HCT116 (cell line): ENCODE measurements around the gene RFTN1. TPM values are rescaled to one million over a fixed set of nuclear protein-coding genes. Genes with fewer than 3 reads are reported as not detected.

Source experiments
- ATAC-seq: fragments of 200-7000 bp; cut with Tn5 transposase; 2 replicates; pipeline ENCODE4 v1.9.1; 2020; ENCODE audit warnings: mild to moderate bottlenecking, moderate library complexity
- Bru-seq: library from RNA; stranded (reverse); fragments of 400-500 nt; gene quantifications from one replicate; lab custom pipeline; 2021; lab: Mats Ljungman, UMichigan
- BruChase-seq, 2 experiments: library from RNA; stranded (reverse); fragments of 400-500 nt; gene quantifications; one replicate each; lab custom pipeline; 2021; lab: Mats Ljungman, UMichigan
- BruUV-seq: library from RNA; stranded (reverse); fragments of 400-500 nt; replicated peaks from 2 replicates; lab custom pipeline; 2021; lab: Mats Ljungman, UMichigan
- CTCF ChIA-PET: fragments of 300-600 bp; sonication (Branson Sonifier 250); formaldehyde crosslinking; loops from one replicate; lab custom pipeline; 2021; ENCODE audit warnings: antibody characterized with exemption; lab: Charles Lee
- POLR2A ChIA-PET: fragments of 300-600, 350-600 bp; sonication (Branson Sonifier 250); formaldehyde crosslinking; loops from one replicate; lab custom pipeline; 2021; ENCODE audit warnings: antibody characterized with exemption; lab: Charles Lee
- RAD21 ChIA-PET, 2 experiments: fragments of 300-600 bp; sonication (Branson Sonifier 250); formaldehyde crosslinking; loops; one replicate each; lab custom pipeline; 2023; ENCODE audit warnings: low total read pairs in 2 of 2; ENCODE audit not compliant: uncharacterized antibody in 2 of 2, unreplicated experiment in 2 of 2, low non-redundant PET in 1 of 2; lab: Charles Lee
- DNase-seq: peaks from one replicate; pipeline ENCODE4 v3.0.0-alpha.2; 2010; ENCODE audit warnings: low read depth, low spot score
- H2AFZ ChIP-seq: fragments of 200-600 bp; shearing (Covaris generic), sonication (generic); 2 replicates; pipeline ENCODE4 v1.6.1; 2017; ENCODE audit warnings: low read depth, mixed run types, mixed read lengths, antibody characterized with exemption, low read length; ENCODE audit not compliant: poor library complexity, severe bottlenecking
- H3K27ac ChIP-seq: 2 replicates; pipeline ENCODE4 v1.5.1; 2012; ENCODE audit warnings: low read depth, low read length
- H3K27me3 ChIP-seq: fragments of 200-600 bp; sonication (generic); 2 replicates; pipeline ENCODE4 v1.6.1; 2016; ENCODE audit warnings: mixed run types, low read length, mixed read lengths; ENCODE audit not compliant: insufficient read depth
- H3K36me3 ChIP-seq, 2 experiments: fragments of 200-500 bp in 1 of 2; fragments of 200-600 bp in 1 of 2; sonication (Bioruptor generic) in 1 of 2; sonication (generic) in 1 of 2; 2 replicates each; pipeline versions ENCODE4 v1.5.1 to v1.6.1; 2014 to 2016; ENCODE audit warnings: low read length in 2 of 2, inconsistent platforms in 1 of 2, mixed read lengths in 1 of 2, mixed run types in 1 of 2; ENCODE audit not compliant: insufficient read depth in 2 of 2, control insufficient read depth in 1 of 2
- H3K4me1 ChIP-seq, 2 experiments: fragments of 200-600 bp in 1 of 2; sonication (generic) in 1 of 2; 2 replicates each; pipeline versions ENCODE4 v1.5.1 to v1.6.1; 2012 to 2017; ENCODE audit warnings: low read length in 2 of 2, inconsistent platforms in 1 of 2, mild to moderate bottlenecking in 1 of 2, mixed read lengths in 1 of 2, mixed run types in 1 of 2, moderate library complexity in 1 of 2; ENCODE audit not compliant: insufficient read depth in 2 of 2, control insufficient read depth in 1 of 2
- H3K4me2 ChIP-seq: fragments of 200-600 bp; sonication (generic); 2 replicates; pipeline ENCODE4 v1.6.1; 2017; ENCODE audit warnings: mixed run types, low read length, mixed read lengths
- H3K4me3 ChIP-seq, 2 experiments: fragments of 200-600 bp in 1 of 2; sonication (generic) in 1 of 2; replicated peaks in 1 of 2; 2 replicates each; pipeline ENCODE4 v1.5.1; 2011 to 2016; ENCODE audit warnings: low read length in 2 of 2, control low read depth in 1 of 2, low read depth in 1 of 2, mild to moderate bottlenecking in 1 of 2, mixed read lengths in 1 of 2, mixed run types in 1 of 2
- H3K79me2 ChIP-seq: fragments of 200-600 bp; sonication (generic); 2 replicates; pipeline ENCODE4 v1.6.1; 2017; ENCODE audit warnings: mild to moderate bottlenecking, mixed run types, low read length, moderate library complexity, mixed read lengths; ENCODE audit not compliant: insufficient read depth
- H3K9ac ChIP-seq: fragments of 200-600 bp; sonication (generic); 2 replicates; pipeline ENCODE4 v1.6.1; 2016; ENCODE audit warnings: low read length, mixed read lengths
- H3K9me2 ChIP-seq: fragments of 200-600 bp; sonication (generic), shearing (Covaris generic); 2 replicates; pipeline ENCODE4 v1.6.1; 2017; ENCODE audit warnings: mixed run types, mild to moderate bottlenecking, moderate library complexity; ENCODE audit not compliant: insufficient read depth
- H3K9me3 ChIP-seq, 2 experiments: fragments of 200-500 bp in 1 of 2; fragments of 200-600 bp in 1 of 2; sonication (Bioruptor generic) in 1 of 2; sonication (generic) in 1 of 2; 2 replicates each; pipeline ENCODE4 v1.6.1; 2014 to 2017; ENCODE audit warnings: low read length in 2 of 2, mixed read lengths in 2 of 2, inconsistent platforms in 1 of 2, low read depth in 1 of 2, mild to moderate bottlenecking in 1 of 2, mixed run types in 1 of 2, moderate library complexity in 1 of 2; ENCODE audit not compliant: control insufficient read depth in 1 of 2, insufficient read depth in 1 of 2
- H4K20me1 ChIP-seq: fragments of 200-600 bp; sonication (generic), shearing (Covaris generic); 2 replicates; pipeline ENCODE4 v1.6.1; 2017; ENCODE audit warnings: mixed run types, mild to moderate bottlenecking, moderate library complexity; ENCODE audit not compliant: insufficient read depth
- CEBPB ChIP-seq: IDR thresholded peaks from 2 replicates; pipeline ENCODE4 v1.6.1; 2012; ENCODE audit warnings: low read depth
- CTCF ChIP-seq, 3 experiments: fragments of 200-600 bp in 1 of 3; sonication (generic) in 1 of 3; IDR thresholded peaks in 2 of 3; conservative IDR thresholded peaks in 1 of 3; 2 replicates each; pipeline ENCODE4 v1.5.1; 2012 to 2017; ENCODE audit warnings: low read depth in 2 of 3, low read length in 2 of 3, antibody characterized with exemption in 1 of 3, borderline replicate concordance in 1 of 3, control low read depth in 1 of 3, mild to moderate bottlenecking in 1 of 3, mixed read lengths in 1 of 3, mixed run types in 1 of 3, moderate library complexity in 1 of 3; ENCODE audit not compliant: insufficient read depth in 1 of 3
- EGR1 ChIP-seq: IDR thresholded peaks from 2 replicates; pipeline ENCODE4 v1.6.1; 2012; ENCODE audit warnings: low read depth
- MAX ChIP-seq: IDR thresholded peaks from 2 replicates; pipeline ENCODE4 v1.6.1; 2012
- POLR2AphosphoS5 ChIP-seq: IDR thresholded peaks from 2 replicates; pipeline ENCODE4 v1.6.1; 2011; ENCODE audit warnings: mild to moderate bottlenecking, low read depth, low read length, moderate library complexity
- RAD21 ChIP-seq: IDR thresholded peaks from 2 replicates; pipeline ENCODE4 v1.6.1; 2012; ENCODE audit warnings: low read depth, mild to moderate bottlenecking
- REST ChIP-seq: IDR thresholded peaks from 2 replicates; pipeline ENCODE4 v1.6.1; 2012; ENCODE audit warnings: low read depth
- SP1 ChIP-seq: IDR thresholded peaks from 2 replicates; pipeline ENCODE4 v1.6.1; 2012; ENCODE audit warnings: low read depth
- TCF7L2 ChIP-seq: IDR thresholded peaks from 2 replicates; pipeline ENCODE4 v1.7.0; 2011; ENCODE audit warnings: borderline replicate concordance, inconsistent platforms; ENCODE audit not compliant: insufficient read depth, insufficient read length; ENCODE audit errors: extremely low read depth
- intact Hi-C: fragments of 100-400 bp; cut with micrococcal nuclease; formaldehyde crosslinking; loops from 2 replicates; pipeline ENCODE4 v1.10.0; 2022
- long read RNA-seq: library from polyadenylated mRNA; unstranded; transcript quantifications from one replicate; pipeline ENCODE4 v2.0.0, GENCODE V29; 2021; ENCODE audit not compliant: unreplicated experiment
- polyA plus RNA-seq: library from polyadenylated mRNA; unstranded; fragments of >200 nt; gene quantifications from 2 replicates; pipeline ENCODE4 v1.2.1, GENCODE V29; 2012; ENCODE audit warnings: missing spikeins
- total RNA-seq: library from RNA; stranded (reverse); gene quantifications from one replicate; pipeline ENCODE4 v1.2.1, GENCODE V29; 2021; ENCODE audit not compliant: unreplicated experiment

Gene RFTN1
- total RNA-seq (3.9 TPM), Bru-seq, nascent RNA (percentile 41 among the genes with signal in this experiment), BruChase-seq, experiment 1, labeled RNA remaining after a 6-hour chase (percentile 30 among the genes with signal in this experiment), BruChase-seq, experiment 2, labeled RNA remaining after a 2-hour chase (percentile 27 among the genes with signal in this experiment)
- 4.1 and 5.4 TPM in 2 replicates for polyA plus RNA-seq
- long read RNA-seq, partial matches to known transcripts = 1 of 4 reads
- long read RNA-seq, other reads (novel, unspliced or antisense) = 2 of 4 reads

- H3K4me2 ChIP-seq = peak within 1 kb of the TSS; percentile 95
- no peaks in the 10 kb centered on the region for H4K20me1 ChIP-seq
- 0 out of 2 replicates have a peak, but pooled peaks cover 11% of the 10 kb centered on the region for H3K27me3 ChIP-seq
- no peaks in the 10 kb centered on the region for H3K36me3 ChIP-seq
- H3K4me1 ChIP-seq = peaks cover 0 to 12% of the 10 kb centered on the region in 2 experiments; a peak in 2 of 4 replicates
- H3K4me3 ChIP-seq = peak within 1 kb of the TSS; percentile 56 to 72
- peak within 1 kb of the TSS; percentile 94 for H2AFZ ChIP-seq
- CTCF ChIA-PET = no interaction called here
- RAD21 ChIA-PET = no interaction called here
- no peaks in the 10 kb centered on the region for H3K79me2 ChIP-seq
- peak; percentile 77 for ATAC-seq
- no peak for DNase-seq
- H3K9me2 ChIP-seq = no peaks in the 10 kb centered on the region
- H3K9me3 ChIP-seq = no peaks in the 10 kb centered on the region
- peak within 1 kb of the TSS; percentile 62 for H3K9ac ChIP-seq
- BruUV-seq = no TSS peak
- intact Hi-C loops = no loop called here
- POLR2A ChIA-PET = no interaction called here
- peak within 1 kb of the TSS; percentile 26; the same call in 1 of the 2 replicates for H3K27ac ChIP-seq
- TF ChIP-seq SP1 = no peak
- TF ChIP-seq CEBPB = no peak
- TF ChIP-seq EGR1 = peak; percentile 58; the same call in 1 of the 2 replicates
- TF ChIP-seq POLR2AphosphoS5 = peak; percentile 36; the same call in 1 of the 2 replicates
- TF ChIP-seq MAX = peak; percentile 49; the same call in 1 of the 2 replicates
- no peak for TF ChIP-seq REST
- 0 out of 6 replicates have a peak, but pooled peaks of 1 of the 3 experiments have one; percentile 2 for TF ChIP-seq CTCF (IDR thresholded peaks at IDR 0.05 in 2 of 3, conservative IDR thresholded peaks at IDR 0.05 in 1 of 3; ENCODE audit: borderline replicate concordance in 1 of 3, insufficient read depth in 1 of 3, low read depth in 2 of 3, low read length in 2 of 3)
- TF ChIP-seq RAD21 = no peak
- TF ChIP-seq TCF7L2 = no peak
Observed at GRCh38 chr3:16513141-16514020, at the start of gene RFTN1. TSS of gene RFTN1 (minus strand) at chr3:16513699. CDS start at chr3:16493869, 19,830 bp downstream.
